Cerebellar cortex (tissue), 1 donor: Measurements from ENCODE around the gene ATRNL1.

Source experiments
- DNase-seq: peaks from one replicate; pipeline ENCODE4 v3.0.0-alpha.2; 2015; ENCODE audit warnings: low spot score

The ATRNL1 gene

GRCh38 chr10:115903207-115903606, 810.0 kb downstream of the ATRNL1 start:
- DNase-seq = no peak

GRCh38 chr10:115903845-115904244, 810.7 kb downstream of the ATRNL1 start:
- no peak for DNase-seq

DNA sequence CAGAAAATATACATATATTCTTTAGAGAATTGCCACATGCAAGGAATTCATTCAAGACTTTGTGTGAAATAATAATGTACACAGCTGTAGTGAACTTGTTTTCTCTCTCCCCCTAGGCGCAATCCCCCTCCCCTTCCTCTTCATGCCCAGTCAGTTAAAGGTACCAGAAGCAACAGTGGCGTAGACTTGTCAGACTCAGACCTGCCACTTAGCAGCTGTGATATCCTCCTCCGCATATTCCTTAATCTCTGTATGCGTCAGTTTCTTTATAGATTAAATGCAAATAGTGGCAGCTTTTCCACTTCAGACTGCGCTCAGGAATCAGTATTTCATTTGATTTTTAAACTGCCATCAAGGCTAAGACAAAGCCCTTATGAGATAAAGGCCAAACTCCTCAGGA, 815.9 kb downstream of the ATRNL1 start:
- DNase-seq = no peak

- no peak for DNase-seq
These were observed 817.0 kb downstream of the ATRNL1 start for GRCh38 chr10:115909962-115910731.

DNA sequence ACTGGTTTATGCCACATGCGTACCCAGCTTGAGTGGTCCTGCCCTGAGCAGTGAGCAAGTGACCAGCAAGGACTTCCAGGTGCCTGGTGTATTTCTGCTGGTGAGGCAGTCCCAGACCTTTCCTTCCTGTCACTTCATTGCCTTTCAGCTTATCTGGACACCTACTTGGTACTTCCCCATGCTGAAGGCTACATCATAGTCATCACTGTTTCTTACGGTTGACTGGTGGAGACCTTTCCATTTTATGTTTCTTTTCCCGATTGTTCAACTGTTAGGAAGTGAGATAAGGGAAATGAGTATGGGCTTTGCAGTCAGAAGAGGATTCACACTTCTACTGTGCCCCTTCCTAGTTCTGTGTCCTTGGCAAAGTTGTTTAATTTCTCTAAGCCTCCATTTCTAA, 821.3 kb downstream of the ATRNL1 start:
- no peak for DNase-seq

DNA sequence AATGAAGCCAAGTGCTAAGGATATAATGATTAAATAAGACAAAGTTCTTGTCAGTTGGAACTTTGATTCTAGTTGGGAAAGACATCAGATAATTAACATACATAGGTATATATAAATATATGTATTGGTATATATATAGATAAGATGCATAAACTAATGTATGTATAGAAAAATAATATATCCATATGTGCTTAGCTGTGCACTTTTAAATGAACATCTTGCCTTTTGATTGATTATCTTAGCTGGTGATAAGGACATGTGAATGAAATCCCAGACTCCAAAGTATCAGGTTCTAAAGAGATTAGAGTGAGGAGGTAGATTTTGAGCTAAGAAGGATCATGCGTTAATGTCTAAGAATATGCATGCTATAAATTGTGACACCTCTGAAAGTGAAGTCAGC, 822.3 kb downstream of the ATRNL1 start:
- DNase-seq = no peak

GRCh38 chr10:115918812-115919211, 825.6 kb downstream of the ATRNL1 start:
- no peak for DNase-seq

DNA sequence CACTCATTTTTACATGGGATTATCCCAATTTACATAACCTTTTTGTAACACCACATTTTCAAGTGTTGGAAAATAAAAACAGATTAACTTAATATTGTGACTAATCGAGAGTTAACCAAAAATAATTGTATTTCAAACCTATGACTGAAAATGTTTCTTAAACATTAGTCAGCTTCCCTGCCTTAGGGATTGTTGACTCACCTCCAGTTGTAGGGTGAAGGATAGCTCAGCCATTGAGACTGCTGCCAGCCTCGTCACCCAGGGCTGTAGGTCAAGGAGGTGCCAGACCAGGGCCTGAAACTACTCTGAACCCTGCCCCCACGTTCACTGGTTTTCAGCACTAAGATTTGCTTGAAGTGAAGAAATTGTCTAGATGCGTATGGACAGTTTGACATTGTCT, 828.6 kb downstream of the ATRNL1 start:
- DNase-seq = no peak

GRCh38 chr10:115931309-115931708, 838.1 kb downstream of the ATRNL1 start:
- DNase-seq = no peak

GRCh38 chr10:115932099-115932498, 838.9 kb downstream of the ATRNL1 start:
- no peak for DNase-seq

DNA sequence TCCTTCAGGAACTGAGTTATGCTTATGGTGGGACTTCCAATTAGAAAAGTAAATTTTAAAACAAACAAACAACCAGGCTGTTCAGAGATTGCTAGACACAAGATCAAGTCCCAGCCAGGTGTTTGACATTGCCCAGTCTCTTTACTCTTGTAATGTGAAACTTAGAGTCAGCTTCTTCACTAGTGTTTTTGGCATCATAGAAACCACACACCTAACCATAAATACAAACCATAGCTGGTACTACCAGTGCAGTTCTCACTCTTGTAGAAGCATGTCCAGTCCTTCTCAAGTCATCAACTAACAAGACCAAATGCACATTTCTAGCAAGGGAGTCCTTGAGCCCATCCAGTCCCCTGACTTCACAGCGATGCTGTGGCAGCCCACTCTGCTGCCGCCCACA, 839.9 kb downstream of the ATRNL1 start:
- no peak for DNase-seq

DNA sequence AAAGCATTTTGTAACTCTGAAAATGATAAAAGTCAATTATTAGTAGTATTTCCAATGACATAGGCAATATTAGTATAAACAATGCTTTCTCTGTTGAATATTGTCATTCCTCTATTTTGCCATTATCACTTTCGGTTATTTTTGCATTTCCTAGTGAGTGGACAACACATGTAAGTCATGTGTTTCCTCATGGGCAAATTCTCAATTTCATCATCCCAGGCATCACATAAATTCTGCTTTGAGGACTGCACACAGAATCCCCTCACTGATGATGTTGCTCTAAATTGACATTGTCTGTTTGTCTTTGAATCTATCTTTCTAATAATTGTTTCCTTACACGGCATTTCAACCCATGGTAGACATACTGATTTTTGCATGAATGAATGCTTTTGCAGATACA, 842.6 kb downstream of the ATRNL1 start:
- DNase-seq = no peak

GRCh38 chr10:115936926-115937767, 844.0 kb downstream of the ATRNL1 start:
- no peak for DNase-seq

GRCh38 chr10:115937768-115938056, 844.5 kb downstream of the ATRNL1 start:
- no peak for DNase-seq

GRCh38 chr10:115939101-115939854, 846.1 kb downstream of the ATRNL1 start:
- no peak for DNase-seq

- no peak for DNase-seq
These were observed 848.2 kb downstream of the ATRNL1 start for GRCh38 chr10:115941361-115941771.

- DNase-seq = no peak
These were observed 848.9 kb downstream of the ATRNL1 start for GRCh38 chr10:115942101-115942500.

DNA sequence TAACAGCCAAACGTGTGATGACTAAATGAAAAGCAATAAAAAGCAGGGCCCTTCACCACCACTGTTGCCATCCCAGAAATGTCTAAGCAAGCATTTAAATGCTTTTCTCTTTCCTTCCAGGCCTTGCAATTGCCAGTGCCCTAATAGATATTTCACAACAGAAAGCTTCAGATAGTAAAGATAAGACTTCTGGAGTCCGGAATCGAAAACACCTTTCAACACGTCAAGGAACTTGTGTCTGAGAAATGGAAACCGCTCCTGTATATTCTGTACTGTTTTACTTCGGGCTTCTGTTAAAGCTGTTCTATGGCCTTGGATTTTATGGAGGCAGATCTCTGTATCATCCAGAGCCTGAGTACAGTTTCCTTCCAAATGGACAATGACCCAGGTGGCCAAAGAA, 851.4 kb downstream of the ATRNL1 start:
- no peak for DNase-seq

DNA sequence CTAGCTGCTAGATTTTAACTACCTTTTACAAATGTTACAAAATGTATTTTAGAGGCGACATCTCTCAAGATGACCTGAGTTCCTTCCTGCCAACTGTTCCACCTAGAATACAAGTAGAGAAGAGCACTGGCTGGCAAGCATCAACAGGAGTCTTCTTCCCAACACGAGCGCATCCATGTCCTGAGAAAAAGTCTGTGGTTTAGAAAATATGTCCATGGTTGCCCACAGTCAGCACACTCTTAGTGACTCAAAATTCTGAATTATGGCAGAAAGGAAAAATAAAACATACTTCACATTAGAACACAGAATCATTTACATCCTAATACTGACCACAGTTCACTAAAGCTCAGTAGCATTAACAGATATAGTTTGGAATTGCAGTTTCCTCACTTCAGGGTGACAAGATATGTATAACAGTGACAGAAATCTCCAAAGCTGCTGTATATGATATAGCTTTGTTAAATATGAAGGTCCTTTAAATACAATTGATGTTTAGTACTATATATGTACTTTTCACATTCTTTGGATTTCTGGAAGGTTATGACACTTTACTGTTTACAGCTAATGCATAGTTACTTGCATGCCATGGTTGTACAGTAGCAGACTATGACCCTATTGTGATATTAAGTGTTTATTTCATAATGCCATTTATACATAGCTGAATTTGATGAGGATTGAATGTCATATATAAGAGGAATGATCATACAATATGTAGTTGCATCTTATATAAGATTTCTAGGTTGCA, 852.7 kb downstream of the ATRNL1 start:
- no peak for DNase-seq

- no peak for DNase-seq
These were observed 853.9 kb downstream of the ATRNL1 start for GRCh38 chr10:115947104-115947503.

DNA sequence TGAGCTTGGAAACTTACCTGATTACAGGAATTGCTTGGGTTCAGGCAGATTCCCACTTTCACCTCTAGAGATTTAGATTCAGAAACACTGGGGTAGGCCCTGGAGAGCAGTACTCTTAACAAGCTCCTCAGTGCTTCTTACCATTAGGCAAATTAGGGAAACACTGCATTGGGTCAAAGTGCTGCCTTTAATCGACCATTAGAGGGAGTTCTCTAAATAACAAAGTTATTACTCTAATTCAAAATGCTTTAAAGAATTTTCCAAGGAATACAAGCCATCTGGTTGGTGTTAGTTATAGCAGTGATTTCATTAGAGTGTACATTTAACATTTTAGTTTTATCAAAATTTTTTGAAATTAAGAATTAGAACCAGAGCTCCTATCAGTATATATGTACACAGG, 855.3 kb downstream of the ATRNL1 start:
- DNase-seq = peak; percentile 14

- no peak for DNase-seq
These were observed 856.2 kb downstream of the ATRNL1 start for GRCh38 chr10:115949282-115949844.
